ENCODE data around the gene PTN.

GRCh38 chr7:137272249-137272648, 71.3 kb downstream of the PTN start:
- TF ChIP-seq POLR2A (IDR thresholded peaks at IDR 0.05) (no peak), POLR2AphosphoS5 (IDR thresholded peaks at IDR 0.05) (no peak), CTCF (IDR thresholded peaks at IDR 0.05) (no peak)

Measured in breast epithelium (tissue), 3 donors.